ENCODE data around the gene POLE.

DNA sequence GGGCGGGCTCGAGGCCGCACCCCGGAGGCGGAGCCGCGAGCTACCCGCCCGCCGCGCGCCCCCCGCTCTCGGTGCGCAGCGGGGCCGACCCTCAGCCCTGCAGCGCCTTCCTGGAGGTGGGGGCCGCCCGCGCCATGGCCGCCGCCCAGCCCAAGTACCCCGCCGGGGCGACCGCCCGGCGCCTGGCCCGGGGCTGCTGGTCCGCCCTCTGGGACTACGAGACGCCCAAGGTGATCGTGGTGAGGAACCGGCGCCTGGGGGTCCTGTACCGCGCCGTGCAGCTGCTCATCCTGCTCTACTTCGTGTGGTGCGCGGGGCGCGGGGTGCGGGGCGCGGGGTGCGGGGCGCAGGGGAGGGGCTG, 68.5 kb downstream of the POLE start, which contains the start of gene P2RX2:
- TF ChIP-seq EZH2 (IDR thresholded peaks at IDR 0.05; ENCODE audit: borderline replicate concordance, control insufficient read depth, low read depth, low read length) (no peak), IKZF1 (conservative IDR thresholded peaks at IDR 0.05) (no peak), YBX1 (IDR thresholded peaks at IDR 0.05) (no peak)
- TF ChIP-seq, protein P1, sequence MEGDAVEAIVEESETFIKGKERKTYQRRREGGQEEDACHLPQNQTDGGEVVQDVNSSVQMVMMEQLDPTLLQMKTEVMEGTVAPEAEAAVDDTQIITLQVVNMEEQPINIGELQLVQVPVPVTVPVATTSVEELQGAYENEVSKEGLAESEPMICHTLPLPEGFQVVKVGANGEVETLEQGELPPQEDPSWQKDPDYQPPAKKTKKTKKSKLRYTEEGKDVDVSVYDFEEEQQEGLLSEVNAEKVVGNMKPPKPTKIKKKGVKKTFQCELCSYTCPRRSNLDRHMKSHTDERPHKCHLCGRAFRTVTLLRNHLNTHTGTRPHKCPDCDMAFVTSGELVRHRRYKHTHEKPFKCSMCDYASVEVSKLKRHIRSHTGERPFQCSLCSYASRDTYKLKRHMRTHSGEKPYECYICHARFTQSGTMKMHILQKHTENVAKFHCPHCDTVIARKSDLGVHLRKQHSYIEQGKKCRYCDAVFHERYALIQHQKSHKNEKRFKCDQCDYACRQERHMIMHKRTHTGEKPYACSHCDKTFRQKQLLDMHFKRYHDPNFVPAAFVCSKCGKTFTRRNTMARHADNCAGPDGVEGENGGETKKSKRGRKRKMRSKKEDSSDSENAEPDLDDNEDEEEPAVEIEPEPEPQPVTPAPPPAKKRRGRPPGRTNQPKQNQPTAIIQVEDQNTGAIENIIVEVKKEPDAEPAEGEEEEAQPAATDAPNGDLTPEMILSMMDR (IDR thresholded peaks at IDR 0.05 in 2 of 3, conservative IDR thresholded peaks at IDR 0.05 in 1 of 3; ENCODE audit: control insufficient read depth in 2 of 3, extremely low read depth in 1 of 3, insufficient read depth in 1 of 3, low read depth in 3 of 3, low read length in 3 of 3): no peak

All from GM12878 (cell line).